ENCODE results near the gene SYT9.

DNA sequence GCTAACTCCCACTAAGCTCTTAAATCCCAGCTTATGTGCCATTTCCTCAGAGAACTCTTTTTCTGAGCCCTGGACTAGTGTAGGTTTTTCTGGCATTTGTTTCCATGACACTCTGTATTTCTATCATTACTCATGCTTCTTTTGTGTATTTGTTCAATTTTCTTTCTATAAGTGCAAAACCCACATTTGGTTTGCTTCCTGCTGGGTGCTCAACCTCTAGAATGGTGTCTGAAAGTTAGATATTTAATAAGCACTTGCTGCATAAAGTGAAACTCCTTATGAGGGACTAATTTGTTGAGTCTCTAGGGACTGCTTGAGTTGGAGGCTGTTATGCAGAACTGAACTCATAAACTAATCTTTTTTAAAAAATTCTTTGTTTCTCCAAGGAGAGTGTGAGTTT, 68.6 kb downstream of the SYT9 start:
- TF ChIP-seq, protein P1, sequence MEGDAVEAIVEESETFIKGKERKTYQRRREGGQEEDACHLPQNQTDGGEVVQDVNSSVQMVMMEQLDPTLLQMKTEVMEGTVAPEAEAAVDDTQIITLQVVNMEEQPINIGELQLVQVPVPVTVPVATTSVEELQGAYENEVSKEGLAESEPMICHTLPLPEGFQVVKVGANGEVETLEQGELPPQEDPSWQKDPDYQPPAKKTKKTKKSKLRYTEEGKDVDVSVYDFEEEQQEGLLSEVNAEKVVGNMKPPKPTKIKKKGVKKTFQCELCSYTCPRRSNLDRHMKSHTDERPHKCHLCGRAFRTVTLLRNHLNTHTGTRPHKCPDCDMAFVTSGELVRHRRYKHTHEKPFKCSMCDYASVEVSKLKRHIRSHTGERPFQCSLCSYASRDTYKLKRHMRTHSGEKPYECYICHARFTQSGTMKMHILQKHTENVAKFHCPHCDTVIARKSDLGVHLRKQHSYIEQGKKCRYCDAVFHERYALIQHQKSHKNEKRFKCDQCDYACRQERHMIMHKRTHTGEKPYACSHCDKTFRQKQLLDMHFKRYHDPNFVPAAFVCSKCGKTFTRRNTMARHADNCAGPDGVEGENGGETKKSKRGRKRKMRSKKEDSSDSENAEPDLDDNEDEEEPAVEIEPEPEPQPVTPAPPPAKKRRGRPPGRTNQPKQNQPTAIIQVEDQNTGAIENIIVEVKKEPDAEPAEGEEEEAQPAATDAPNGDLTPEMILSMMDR (IDR thresholded peaks at IDR 0.05), result no peak
- TF ChIP-seq EZH2 (IDR thresholded peaks at IDR 0.05; ENCODE audit: borderline replicate concordance, insufficient read depth, low read depth, low read length, poor library complexity, severe bottlenecking), result no peak

Measured in B cell (primary cell).